HL-60 (cell line): ENCODE data around the gene YKT6.

ENCODE experiments used
- CTCF ChIP-seq: IDR thresholded peaks from one replicate; pipeline ENCODE4 v1.5.1; 2011; ENCODE audit warnings: low read length, control low read depth, inconsistent platforms; ENCODE audit not compliant: insufficient read depth
- GABPA ChIP-seq: IDR thresholded peaks from 2 replicates; pipeline ENCODE4 v1.6.1; 2012; ENCODE audit warnings: low read depth
- SPI1 ChIP-seq: IDR thresholded peaks from 2 replicates; pipeline ENCODE4 v1.6.1; 2012; ENCODE audit warnings: low read depth, mild to moderate bottlenecking, borderline replicate concordance

GRCh38 chr7:44238116-44238695 lies 37.4 kb downstream of the YKT6 start:
- TF ChIP-seq CTCF (no peak), SPI1 (no peak), GABPA (no peak)
